ENCODE measurements around the gene PRDM1.
A peak's percentile ranks its signal among the peaks of the same experiment; 100 is the strongest.

PRDM1 gene

DNA sequence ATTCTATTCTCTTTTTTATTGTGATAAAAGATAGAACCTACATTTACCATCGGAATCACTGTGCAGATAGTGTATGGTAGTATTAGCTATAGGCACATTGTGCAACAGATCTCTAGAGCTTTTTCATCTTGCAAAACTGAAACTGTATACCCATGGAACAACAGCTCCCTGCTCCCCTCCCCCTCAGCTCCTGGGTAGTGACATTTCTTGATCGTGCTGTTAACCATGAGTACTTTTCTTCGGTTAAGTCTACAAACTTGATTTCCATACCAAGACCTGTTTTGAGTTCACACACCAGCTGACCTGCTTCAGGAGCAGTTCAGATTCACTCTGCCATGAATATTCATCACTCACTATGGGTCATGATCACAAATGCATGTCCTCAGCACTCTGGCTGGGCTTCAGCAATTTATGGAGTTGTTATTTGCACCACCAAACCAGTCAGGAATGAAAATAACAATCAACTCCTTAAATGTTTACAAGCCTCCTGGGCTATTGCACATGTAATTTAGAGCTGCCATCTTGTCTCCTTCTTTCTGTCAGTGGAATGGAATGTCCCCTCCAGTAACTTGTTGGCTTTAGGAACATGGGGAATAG, 32.8 kb downstream of the PRDM1 start:
- DNase-seq, result no peak

DNA sequence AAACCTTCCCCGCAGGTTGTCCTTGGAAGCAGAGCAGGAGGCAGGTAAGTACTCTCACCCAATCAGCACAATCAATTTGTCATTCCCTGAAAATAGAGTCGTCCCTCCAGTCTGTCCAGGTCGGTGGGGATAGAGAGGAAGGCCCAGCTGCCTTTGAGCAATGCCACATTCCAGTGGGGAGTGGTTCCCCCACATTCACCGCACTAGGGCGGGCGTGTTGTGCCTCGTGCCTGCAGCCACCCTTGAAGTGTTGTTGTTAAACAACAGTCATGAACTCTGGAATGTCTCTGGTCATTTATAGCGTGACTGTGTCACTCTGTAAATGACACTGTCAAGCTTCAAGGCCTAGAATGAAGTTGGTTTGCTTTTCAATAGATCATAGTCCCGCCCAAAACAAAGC, 33.4 kb downstream of the PRDM1 start:
- no peak for DNase-seq

DNA sequence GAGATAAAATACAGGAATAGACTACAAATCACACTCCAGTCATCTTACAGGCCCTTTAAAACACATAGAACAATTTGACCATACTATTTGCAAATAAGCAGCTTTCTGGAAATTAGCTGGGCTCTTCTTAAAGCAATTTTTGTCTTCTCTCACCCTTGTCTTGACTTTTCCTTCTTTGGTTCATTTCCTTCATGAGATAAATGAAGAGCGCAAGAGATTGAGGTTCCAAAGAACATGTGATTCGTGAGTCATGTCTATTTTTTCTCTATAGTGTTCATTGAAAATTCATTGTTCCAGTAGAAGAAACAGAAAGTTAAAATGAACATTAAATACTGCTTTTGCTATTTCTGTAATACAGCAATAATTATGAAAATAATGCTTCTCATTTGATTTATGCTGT, 33.9 kb downstream of the PRDM1 start:
- no peak for DNase-seq

DNA sequence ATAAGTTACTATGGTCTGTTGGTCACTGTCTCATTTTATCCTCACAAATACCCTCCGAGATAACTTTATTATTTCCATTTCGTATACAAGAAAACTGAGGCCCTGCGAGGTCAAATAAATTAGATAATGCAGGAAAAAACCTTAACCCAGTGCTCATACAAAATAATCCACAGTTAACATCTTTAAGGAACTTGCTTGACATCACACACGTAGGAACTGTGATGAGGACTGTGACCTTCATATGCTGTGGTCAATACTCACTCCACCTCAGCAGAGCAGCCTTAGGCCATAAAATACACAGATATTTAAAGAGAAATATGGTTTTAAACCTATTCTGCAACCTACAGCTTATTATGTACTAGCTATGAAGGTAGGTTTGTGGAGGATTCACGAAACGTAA, 34.3 kb downstream of the PRDM1 start:
- no peak for DNase-seq

DNA sequence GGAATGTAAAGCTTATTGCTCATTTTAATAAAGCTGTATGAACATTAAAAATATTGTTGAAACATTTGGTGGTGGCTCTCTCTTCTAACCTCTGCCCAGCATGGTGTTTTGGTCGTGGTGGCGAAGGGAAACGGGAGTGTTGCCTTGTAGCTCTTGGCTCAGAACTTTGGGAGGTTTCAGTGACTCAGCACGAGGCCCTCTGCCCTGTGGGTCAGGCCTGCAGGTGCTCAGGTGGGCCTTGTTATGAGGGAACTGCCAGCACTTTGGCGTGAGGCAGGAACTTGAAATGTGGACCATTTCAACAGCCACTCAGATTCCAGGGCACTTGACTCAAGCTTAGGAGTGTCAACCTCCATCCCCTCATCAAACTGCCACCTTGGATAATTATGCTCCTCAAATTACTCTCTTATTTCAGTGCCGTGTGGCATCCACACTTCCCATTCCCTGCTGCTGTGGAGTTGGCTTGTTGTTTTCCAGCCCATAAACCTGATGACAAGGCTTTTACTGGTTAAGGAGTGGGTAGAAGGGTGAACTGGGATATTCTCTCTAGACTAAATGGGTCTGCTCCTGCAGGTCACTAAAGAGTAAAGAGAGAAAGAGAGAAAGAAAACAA, 36.3 kb downstream of the PRDM1 start:
- DNase-seq, result no peak

DNA sequence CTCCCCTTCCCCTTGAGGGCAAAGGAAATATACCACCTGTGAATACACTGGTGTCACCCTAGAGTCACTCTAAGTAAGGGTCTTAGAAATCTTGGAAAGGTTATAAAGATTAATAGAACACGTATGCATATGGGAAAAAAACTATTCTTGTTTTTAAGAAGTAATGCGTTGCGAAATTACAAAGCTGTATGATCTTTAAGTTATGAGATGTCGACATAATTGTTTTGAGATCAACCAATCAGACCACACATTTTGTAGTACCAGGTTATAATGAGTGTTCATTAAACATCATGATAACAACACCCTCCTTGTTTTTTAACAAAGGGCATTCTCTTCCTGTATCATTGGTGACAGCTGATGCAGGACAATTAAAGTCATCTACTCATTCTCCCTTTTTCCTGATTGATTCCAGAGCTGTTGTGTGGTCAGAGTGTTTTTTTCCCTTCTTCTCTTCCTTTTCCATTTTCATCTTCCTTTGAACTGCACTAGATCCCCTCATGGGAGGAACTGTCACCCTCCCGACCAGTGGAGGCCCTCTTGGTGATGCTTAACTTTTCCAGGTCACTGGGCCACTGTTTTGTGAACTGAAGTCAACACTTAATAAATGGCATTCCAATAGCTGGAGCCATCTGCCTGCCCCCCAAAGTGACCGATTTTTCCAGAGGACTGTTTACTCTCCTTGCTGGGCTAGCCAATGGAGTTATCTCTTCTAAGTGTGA, 37.0 kb downstream of the PRDM1 start:
- DNase-seq, result no peak

DNA sequence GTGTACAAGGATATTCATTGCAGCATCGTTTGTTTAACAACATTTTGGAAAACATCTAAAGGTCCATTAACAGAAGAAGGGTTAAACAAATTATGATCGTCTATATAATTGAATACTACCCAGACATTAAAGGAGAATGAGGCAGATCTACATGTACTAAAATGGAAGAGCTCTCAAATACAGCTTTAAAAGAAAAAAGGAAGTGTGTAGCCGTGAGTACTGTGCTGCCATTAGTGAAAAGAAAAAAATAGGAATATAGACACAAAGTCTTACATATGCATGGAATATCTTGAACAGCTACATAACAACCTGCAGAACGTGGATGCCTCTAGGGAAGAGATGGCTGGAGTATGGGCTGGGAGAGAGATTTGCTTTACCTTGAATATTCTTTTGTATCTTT, 37.9 kb downstream of the PRDM1 start:
- no peak for DNase-seq

GRCh38 chr6:106124437-106125430, 38.6 kb downstream of the PRDM1 start:
- no peak for DNase-seq

DNA sequence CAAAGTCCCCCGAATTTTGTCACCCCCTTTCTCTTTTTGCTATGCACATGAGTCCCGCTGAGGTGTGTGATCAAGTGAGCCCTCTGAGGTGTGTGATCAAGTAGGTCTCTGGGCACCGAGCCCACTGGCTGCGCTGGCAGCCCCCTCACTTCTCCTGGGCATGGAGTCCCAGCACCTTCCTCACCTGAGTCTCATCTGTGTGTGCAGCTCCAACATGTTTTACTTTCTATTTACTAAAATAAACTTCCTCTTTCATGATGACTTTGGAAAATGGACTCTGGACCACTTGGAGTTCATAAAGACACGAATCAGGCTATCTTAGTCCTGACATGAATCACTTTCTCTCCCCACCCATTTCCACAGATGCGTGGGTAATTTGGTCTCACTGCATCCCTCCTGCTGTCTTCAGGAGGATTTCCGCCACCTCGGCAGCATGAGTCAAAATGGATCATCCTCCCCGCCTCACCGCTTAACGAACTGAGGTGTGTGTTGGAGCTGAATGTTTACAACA, 39.8 kb downstream of the PRDM1 start:
- peak; percentile 55 for DNase-seq

GRCh38 chr6:106126482-106126881, 40.3 kb downstream of the PRDM1 start:
- no peak for DNase-seq

DNA sequence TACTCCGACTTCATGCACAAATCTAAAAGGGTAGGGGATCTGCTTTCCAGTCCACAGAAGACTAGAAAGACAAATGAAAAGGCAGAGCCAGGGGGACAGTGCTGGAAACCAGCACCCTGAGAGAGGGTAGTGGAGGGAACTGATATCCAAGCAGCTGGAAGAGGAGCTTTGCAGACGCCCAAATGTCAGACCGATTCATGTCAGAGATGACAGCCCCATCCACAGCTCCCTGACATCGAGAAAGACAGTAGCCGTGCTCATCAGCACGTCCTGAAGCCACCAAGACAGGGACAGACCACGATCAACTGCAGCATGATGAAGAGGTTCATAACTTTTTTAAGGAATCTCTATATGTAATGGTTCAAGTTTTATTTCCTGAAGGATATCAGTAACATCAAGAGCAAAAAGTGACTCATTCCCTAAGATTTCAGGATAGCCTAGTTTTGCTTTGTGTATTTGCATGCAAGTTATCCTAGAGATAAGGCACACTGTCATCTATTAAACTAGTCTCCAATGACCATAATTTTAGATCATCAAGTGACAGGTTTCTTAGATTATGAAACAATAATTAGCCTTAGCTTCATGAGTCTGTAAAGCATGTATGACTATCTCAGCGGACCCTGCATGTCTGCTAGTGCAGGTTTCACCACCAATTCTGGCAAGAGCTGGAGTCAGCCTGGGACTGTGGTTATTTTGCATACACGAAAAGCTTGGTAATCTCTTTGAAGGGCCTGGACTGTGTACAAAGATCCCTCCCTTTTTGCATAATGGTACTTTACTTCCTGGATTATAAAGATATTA, 43.0 kb downstream of the PRDM1 start:
- DNase-seq, result no peak

GRCh38 chr6:106132153-106132698, 46.1 kb downstream of the PRDM1 start:
- DNase-seq, result no peak

DNA sequence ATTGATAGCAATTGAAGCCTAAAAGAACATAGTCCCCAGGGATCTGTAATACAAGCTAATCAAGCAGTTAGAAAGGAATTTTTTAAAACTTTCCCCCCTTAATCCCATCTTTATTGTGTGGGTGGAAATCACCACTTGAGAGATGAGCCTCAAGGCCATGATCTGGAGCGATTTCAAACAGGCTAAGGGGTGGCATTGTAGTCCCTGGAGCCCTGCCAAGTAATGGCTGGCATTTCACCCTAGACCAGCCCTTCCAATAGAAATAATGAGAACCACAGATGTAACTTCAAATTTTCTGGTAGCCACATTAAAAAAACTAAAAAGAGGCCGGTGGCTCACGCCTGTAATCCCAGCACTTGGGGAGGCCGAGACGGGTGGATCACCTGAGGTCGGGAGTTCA, 46.9 kb downstream of the PRDM1 start:
- no peak for DNase-seq

DNA sequence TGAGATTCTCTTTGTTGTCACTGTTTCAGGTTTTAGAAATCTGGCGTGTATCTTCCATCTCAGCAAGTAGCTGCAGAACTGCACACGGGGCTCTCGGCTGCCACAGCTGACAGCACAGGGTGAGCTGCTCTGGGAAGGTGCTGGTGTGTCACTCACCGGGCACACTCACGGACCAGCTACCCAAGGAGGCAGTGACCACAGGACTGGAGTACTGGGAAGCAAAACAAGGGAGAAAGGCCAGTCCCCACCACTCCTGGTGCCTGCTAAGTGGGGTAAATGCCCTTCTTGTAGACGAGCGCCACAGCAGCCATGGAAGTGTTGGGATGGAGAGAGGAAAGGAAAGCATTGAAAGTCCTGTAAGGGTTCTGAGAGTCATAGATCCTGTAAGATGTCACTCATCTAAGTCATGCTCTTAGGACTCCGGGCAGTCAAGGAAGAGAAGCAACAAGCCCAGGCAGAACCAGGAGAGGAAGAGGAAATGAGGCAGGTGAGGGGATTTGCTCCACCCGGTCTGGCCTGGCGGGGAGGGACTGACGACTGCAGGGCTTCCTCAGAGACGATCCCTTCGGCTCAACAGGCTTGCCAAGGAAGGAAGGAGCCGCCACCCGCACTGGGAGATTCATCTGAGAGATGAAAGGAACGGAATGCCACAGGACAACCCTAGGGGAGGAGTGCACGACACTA, 48.1 kb downstream of the PRDM1 start:
- no peak for DNase-seq

GRCh38 chr6:106134906-106135634, 48.9 kb downstream of the PRDM1 start:
- DNase-seq, result peak; percentile 56

GRCh38 chr6:106135911-106136571, 49.9 kb downstream of the PRDM1 start:
- DNase-seq, result no peak

GRCh38 chr6:106136845-106137244, 50.7 kb downstream of the PRDM1 start:
- no peak for DNase-seq

- DNase-seq, result no peak
Observed at GRCh38 chr6:106138151-106138550, 52.0 kb downstream of the PRDM1 start.

- peak; percentile 62 for DNase-seq
Observed at GRCh38 chr6:106141441-106142237, 55.5 kb downstream of the PRDM1 start.

Data from stimulated activated CD4-positive, alpha-beta T cell treated with anti-CD3 and anti-CD28 coated beads, Interleukin-1b, Interleukin-23, amount 100 ng/mL, for 48 hours (primary cell).